ENCODE results near the gene DNMT3A.

Gene DNMT3A

DNA sequence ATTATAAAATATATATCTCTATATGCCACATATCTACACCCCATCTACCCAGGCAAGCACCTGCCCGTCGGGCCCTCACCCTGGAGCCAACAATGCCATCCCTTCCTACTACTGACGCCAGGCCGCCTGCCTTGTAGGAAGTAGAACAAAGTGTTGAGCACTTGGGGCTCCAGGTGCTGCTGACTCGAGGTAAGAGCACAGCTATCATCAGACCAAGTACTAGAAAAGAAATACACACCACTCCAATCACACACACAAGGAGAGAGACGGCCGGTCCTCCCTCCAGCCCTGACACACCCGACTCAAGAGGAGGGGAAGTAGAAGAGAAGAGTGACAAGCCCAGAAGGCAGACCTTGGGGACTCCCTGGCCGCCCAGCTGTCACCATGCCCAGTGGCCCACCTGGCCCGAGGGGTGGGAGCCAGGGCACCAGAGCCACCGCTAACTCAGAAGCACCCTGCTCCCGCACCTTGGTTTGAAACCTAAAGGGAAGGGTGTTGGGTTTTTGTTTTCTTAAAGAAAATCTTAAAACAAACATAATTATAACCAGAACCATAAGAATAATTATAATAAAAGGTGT, 109.4 kb downstream of the DNMT3A start:
- no peak for DNase-seq (ENCODE audit: extremely low read depth, low read depth)
- TF ChIP-seq, protein P1, sequence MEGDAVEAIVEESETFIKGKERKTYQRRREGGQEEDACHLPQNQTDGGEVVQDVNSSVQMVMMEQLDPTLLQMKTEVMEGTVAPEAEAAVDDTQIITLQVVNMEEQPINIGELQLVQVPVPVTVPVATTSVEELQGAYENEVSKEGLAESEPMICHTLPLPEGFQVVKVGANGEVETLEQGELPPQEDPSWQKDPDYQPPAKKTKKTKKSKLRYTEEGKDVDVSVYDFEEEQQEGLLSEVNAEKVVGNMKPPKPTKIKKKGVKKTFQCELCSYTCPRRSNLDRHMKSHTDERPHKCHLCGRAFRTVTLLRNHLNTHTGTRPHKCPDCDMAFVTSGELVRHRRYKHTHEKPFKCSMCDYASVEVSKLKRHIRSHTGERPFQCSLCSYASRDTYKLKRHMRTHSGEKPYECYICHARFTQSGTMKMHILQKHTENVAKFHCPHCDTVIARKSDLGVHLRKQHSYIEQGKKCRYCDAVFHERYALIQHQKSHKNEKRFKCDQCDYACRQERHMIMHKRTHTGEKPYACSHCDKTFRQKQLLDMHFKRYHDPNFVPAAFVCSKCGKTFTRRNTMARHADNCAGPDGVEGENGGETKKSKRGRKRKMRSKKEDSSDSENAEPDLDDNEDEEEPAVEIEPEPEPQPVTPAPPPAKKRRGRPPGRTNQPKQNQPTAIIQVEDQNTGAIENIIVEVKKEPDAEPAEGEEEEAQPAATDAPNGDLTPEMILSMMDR (IDR thresholded peaks at IDR 0.05; ENCODE audit: low read depth, low read length): no peak

DNA sequence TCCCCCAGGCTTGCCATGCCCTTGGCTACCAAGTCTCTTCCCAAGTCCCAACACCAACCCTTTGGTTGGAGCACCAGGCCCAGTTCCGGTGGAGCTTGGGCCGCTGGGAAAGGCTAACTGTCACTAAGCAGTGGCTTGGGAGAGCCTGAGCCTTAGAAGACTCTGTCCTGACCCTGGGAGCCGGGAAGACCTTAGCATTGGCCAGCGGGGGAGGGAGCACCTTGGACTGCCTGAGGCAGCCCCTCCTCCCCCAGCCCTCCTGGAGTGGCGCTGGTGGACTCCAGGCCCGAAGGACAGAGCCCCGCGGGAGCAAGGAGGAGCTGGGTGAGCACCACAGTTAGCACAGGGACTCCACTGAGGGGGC, 110.8 kb downstream of the DNMT3A start:
- no peak for DNase-seq (ENCODE audit: extremely low read depth, low read depth)
- TF ChIP-seq, protein P1 (IDR thresholded peaks at IDR 0.05; ENCODE audit: low read depth, low read length): no peak

DNA sequence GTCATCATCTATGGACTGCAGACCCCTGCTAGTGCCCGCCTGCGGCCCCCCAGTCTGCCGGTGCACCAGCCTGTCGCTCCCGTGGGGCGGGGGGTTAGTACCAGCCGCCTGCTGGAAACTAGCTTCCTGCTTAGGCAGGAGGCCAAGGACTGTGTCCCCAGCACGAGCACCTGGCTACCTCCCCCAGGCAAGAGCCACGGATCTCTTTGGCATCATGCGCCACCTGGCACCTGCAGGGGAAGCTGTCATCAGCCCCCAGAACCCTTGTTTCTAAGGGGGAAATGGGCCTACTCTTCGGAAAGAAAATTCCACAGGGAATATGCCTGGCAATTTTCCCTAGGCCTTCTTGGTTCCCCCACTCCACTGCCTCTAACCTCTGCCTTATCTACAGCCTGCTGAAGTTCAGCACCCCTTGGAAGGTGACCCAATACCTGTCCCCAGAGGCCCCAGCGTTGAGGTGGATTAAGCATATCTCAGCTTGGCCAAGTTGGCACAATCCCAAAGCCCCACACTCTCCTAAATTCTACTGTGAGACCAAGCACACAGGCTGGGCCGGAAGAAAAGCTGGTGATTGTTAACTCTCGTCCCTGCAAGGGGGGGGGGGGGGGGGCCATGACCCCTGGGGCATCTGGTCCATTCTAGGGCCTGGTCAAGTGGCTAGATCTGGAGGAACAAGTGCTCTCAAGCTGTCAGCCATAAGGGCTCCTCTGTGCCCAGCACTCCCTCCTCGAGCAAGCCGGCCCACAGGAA, 111.4 kb downstream of the DNMT3A start:
- TF ChIP-seq, protein P1 (IDR thresholded peaks at IDR 0.05; ENCODE audit: low read depth, low read length): no peak
- DNase-seq (ENCODE audit: extremely low read depth, low read depth): no peak

DNA sequence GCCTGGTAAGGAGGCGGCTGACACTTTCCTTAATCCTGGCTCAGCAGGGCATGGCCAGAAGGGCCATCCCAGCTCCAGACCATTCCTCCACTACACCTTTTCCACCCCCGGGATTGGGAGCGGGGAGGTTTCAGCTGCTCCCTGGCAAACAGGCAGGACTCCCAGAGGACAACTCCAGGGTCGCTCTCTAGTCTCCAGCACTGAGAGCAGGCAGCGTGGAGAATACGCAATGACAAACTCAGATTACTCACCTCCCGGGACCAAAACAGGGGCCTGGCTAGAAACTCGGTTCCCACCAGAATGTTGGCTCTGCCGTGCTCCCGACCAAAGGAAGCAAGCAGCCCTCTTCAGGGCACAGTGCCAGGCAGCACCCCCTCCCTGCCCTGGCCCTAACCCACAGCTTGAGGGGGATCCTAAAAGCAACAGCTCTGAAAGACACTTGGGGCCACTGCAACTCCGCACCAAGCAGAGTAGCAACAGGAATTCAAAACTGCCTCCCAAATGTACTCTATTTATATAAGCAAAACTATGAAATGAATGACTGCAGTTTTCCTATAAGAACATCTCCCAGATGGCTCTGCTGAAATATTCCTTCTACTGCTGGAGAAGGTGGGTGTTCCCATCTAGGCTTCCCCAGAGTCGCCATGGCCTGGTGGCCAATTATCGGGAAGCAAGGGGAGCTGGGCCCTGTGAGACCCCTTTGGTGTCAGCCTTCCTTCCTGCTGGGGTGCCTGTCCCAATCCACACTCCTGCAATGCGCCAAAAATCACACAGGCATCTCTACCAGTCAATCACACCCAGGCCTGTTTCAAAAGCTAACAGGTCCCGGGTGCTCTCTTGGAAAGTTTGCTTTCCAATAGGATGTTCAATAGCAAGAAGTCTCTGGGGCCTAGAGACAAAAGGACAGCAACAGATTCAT, 112.2 kb downstream of the DNMT3A start:
- no peak for DNase-seq (ENCODE audit: extremely low read depth, low read depth)
- TF ChIP-seq, protein P1 (IDR thresholded peaks at IDR 0.05; ENCODE audit: low read depth, low read length): no peak

DNA sequence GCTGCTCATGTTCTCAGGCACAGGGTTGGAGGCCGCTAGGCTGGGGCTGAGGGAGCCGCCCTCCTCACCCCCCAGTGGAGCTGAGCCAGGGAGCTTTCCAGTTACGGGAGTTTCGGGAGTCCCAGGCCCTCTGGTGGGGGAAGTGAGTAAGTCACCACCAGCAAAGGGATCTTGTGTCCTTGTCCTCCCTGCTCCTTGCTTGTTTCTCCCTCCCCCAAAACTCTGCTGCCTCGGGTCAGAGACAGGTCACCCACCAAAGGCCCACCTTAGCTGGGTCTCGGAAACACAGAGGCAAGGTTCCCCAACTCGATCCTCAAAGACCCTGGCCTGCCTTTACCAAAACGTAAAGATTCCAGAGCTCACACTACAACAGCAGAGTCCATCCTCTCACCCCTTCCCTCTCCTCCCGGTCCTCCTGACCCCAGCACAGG, 112.9 kb downstream of the DNMT3A start:
- TF ChIP-seq, protein P1 (IDR thresholded peaks at IDR 0.05; ENCODE audit: low read depth, low read length): peak; percentile 81
- peak; percentile 48 for DNase-seq (ENCODE audit: extremely low read depth, low read depth)

DNA sequence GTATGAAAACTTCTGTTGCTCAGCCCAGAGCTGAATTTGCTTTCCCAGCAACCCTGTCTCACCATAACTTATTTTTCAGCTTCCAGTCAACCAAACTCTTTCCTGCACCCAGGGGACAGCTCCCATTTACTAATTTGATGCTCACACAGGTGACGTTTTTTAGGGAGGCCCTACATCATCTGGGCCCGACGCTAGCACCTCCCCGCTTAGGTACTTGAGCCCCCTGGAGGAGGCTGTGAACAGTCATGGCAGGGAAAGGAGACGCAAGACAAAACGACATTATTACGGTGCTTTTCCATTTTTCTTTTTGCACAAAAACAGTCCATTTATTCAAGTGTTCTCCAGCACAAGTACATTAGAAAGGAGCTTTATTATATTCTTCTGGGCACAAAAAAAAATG, 114.1 kb downstream of the DNMT3A start:
- DNase-seq (ENCODE audit: extremely low read depth, low read depth): no peak
- TF ChIP-seq, protein P1 (IDR thresholded peaks at IDR 0.05; ENCODE audit: low read depth, low read length): no peak

DNA sequence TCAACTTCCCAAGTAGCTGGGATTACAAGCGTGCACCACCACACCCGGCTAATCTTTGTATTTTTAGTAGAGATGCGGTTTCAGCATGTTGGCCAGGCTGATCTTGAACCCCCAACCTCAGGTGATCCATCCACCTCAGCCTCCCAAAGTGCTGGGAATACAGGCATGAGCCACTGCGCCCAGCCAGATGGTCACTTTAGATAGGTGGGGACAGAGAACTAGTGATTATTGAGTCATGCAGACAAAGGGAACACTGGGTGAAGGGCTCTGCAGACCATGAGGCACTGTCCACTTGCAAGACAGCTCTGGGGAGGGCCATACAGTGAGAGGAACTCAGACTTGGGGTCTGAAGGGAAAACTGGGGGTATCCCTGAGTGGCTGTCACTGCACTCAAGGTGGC, 114.9 kb downstream of the DNMT3A start:
- no peak for DNase-seq (ENCODE audit: extremely low read depth, low read depth)
- TF ChIP-seq, protein P1 (IDR thresholded peaks at IDR 0.05; ENCODE audit: low read depth, low read length): no peak

Measured in AG09319 (cell line).